Gastrocnemius medialis (tissue), 4 donors: ENCODE results near the gene PLET1.

Experiments used
- CTCF ChIP-seq, 5 experiments: fragments of 450-650 bp in 3 of 5; fragments of 200-600 bp in 2 of 5; sonication (generic) in 2 of 5; IDR thresholded peaks in 4 of 5; conservative IDR thresholded peaks in 1 of 5; 1 replicate in 4 of 5; 2 replicates in 1 of 5; pipeline ENCODE4 v1.5.1; 2016 to 2019; ENCODE audit warnings: antibody characterized with exemption in 5 of 5, mild to moderate bottlenecking in 3 of 5, moderate library complexity in 3 of 5
- POLR2A ChIP-seq, 2 donors: fragments of 450-650 bp; IDR thresholded peaks; one replicate each; pipeline ENCODE4 v1.6.1; 2017; ENCODE audit warnings: antibody characterized with exemption in 2 of 2, mild to moderate bottlenecking in 2 of 2, moderate library complexity in 2 of 2

DNA sequence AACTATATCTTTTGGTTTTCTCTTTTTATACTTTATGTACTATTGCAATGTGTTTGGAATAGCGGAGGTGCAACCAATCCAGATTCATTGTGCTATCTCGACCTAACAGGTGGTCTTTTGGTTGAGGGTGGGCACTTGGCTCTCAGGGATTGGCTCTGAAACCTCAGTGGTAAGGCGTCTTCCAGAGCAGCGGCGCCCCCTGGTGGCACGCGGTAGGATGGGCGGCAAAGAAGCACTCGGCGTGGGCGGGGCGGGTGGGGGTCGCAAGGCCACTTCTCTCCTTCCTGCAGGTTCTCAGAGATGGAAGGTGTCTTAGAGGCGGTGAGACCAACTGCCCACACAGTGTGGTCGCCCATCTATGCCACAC, 19.2 kb upstream of the PLET1 start:
- peak; percentile 30 to 95 (median 58) for TF ChIP-seq CTCF (IDR thresholded peaks at IDR 0.05 in 4 of 5, conservative IDR thresholded peaks at IDR 0.05 in 1 of 5)
- no peak for TF ChIP-seq POLR2A (IDR thresholded peaks at IDR 0.05)
